Lung microvascular endothelial cell (primary cell): ENCODE measurements around the gene PTPRN2. TPM values are rescaled to one million over a fixed set of nuclear protein-coding genes. Genes with fewer than 3 reads are reported as not detected.

Experiments used
- DNase-seq, 2 donors: peaks; one replicate each; pipeline versions ENCODE4 v3.0.0 to v3.0.0-alpha.2; 2010; ENCODE audit warnings: low read depth in 2 of 2
- total RNA-seq: library from RNA; depleted of rRNA; stranded (reverse); fragments of >200 nt; gene quantifications from 2 replicates; pipeline ENCODE4 v1.2.1, GENCODE V29; 2014

Gene PTPRN2
- total RNA-seq, 1 donor from 2014 or later, result 4.6 TPM

DNA sequence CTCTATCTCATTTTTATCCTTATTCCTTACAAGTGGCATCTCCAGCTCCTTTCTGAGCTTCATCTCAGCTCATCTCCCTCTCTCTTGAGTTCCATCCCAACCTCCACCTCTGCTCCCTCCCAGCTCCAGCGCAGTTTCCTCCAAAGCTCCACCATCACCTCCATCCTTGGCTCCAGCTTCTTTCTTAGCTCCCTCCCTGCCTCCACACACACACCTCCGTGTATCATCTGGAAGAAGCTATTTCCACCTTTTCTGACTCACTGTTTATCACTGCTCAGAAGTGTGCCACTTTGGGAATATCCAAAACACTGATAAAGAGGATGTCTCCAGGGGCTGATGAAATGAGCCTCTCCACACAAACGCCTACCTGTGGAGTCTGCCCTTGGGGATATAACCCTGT is 481.4 kb downstream of the PTPRN2 start:
- DNase-seq, result no peak

DNA sequence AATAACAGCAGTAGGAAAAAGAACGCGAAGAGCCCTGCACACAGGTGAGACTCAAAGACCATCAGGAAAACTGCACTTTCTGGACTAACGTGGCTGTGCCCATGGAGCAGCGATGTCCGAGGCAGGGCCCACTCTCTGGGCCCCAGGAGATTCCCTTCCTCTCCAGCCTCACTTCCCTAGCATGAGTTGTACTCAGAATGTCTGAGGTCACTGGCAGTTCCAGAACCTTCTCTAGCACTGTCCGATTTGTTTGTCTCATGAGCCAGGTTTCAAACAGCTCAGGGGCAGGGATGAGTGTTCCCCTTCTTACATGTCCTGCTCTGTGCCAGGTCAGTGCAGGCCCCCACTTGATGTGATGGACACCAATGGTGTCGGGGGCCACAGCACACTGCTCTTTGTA is 484.2 kb downstream of the PTPRN2 start:
- DNase-seq, result no peak

DNA sequence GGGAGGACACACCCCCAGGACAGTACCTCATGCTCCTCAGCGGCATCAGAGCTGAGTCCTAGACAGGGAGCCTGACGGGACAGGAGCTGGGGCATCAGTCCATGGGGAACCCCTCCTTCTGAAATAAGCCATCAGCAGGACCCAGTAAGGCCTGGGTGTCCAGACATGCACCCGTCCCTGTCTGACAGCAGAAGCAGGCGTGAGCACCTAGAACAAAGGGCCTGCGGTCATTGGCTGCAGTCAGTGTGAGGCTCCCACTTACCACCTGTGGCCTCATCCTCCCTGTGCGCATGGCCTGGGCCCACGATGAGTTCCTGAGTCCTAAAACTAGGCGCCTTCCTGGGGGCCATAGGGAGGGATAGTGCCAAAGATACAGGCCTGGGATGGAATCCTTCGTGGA is 484.7 kb downstream of the PTPRN2 start:
- DNase-seq, result no peak

DNA sequence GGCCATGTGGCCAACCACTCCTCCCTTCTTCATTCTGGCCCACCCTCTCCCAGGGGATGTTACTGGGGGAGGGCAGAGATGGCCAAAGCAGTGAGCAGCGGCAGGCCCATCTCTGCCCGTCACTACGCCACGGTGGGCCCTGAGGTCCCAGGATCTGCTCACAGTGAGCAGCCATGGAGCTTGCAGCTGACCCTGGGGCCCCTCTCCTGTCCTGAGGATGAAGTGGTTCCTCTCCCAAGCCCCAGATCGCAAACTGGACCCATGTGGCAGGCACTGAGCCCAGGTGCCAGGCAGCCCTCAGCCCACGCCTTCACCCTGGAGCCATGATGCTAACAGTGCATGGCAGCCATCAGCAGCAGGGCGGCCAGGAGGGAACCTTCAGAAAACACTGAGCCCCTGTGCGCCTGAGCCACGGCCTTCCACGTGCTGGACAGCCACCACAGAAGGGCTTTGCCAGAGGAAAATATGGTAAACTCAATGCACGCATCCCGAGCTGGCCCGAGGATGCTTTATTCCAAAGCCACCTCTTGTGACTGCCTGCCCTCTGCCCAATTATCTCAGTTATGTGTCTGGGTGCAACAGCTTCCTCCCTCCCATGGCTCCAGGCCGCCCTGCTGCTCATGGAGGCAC is 485.7 kb downstream of the PTPRN2 start:
- no peak for DNase-seq

DNA sequence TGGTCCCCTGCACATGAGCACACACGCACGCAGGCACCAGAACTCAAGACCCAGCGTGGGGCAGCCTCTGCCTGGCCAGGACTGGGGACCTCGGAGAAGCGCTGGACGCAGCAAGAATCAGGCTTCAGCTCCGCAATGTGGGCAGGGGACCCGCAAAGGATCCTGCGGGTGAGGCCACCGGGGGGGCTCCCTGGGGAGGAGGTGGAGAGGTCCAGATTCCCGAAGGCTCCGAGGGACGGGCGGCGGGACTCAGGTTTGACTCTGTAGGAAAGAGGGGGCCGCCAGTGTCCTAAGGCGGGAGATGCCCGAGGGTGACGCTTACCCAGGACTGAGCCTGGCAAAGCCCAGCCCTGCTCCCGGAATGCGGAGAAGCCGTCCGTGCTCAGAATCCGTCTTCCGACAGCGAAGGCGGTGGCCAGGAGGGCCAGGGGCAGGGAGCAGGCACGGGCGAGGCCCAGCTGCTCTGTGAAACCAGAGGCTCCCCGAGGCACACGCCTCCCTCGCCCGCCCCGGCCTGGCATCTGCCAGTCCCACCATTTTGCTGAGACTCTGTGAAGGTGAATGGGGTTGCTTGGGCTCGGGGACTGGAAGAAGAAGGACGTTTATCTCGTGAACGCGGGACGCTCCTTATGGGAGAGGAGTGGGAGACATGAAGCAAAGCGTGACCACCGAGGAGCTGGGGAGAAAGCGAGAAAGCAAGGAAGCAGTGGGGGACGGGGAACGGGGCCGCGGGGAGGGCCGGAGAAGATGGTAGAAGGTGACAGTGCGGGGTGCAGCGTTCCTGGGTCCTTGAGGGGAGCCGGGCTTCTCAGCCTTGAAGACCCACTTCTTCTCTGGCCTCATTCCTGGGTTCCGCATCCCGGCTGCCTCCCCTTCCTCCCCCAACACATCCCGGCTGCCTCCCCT is 489.2 kb downstream of the PTPRN2 start:
- no peak for DNase-seq

DNA sequence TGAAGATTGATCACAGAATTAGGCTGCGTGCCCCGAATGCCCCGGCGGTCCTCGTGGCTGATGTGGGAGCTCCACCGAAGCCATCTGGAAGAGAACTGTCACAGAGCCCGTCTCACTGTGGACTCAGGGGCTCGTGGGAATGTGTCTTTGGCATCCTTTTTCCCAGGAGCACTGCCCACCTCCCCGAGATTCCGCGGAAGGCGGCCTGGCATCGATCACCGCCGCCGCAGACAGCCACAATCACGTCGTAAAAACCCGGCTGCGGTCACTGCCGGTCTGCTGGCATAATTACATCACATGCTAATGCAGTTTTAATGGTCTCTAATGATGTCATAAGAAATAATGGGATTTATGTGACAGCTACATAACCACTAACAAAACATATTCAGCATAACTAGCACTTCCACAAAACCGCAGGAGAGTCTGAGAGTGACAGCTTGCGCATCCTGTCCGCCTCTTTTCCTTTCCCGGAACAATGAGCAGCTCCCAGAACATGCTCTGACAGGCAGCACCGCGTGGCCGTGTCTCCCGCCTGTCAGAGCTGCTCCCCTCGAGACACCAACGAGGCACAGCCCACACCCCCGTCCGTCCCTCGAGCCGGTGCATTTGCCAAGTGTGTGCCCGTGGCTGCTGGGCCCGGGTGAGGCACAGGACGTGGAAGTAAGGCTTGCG is 490.0 kb downstream of the PTPRN2 start:
- no peak for DNase-seq

DNA sequence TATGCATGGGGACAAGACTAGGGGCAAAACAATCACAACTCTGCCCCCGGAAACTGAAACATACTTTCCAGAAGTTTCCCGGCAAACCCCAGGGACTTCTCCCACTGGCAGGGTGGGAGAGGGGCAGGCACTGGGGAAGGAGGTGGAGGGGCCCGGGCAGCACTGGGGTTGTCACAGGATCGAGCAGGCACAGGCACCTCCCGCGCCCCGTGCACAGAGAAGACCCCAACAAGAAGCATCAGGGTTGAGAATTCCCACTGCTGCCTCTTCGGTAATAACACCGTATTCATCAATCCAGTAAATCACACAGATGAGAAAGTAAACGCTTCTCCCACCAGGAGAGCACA is 490.5 kb downstream of the PTPRN2 start:
- DNase-seq, result no peak

DNA sequence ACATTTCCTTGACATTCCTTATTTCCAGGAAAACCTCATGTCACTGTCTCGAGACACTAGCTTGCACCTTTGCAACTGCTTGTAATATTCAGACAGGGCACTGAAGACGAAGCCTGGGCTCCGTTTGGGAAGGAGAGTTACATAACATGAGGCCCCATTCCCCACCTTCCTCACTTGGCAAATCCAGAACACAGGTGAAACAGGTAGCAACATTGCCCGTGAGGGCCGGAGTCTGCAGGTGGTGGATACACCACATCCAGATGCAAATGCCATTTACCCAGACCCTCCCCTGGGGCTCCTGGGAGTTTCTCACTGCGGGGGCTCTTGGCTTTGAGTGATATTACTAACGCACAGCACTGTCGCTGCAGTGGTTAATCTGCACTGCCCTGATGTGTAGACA is 491.0 kb downstream of the PTPRN2 start:
- no peak for DNase-seq

DNA sequence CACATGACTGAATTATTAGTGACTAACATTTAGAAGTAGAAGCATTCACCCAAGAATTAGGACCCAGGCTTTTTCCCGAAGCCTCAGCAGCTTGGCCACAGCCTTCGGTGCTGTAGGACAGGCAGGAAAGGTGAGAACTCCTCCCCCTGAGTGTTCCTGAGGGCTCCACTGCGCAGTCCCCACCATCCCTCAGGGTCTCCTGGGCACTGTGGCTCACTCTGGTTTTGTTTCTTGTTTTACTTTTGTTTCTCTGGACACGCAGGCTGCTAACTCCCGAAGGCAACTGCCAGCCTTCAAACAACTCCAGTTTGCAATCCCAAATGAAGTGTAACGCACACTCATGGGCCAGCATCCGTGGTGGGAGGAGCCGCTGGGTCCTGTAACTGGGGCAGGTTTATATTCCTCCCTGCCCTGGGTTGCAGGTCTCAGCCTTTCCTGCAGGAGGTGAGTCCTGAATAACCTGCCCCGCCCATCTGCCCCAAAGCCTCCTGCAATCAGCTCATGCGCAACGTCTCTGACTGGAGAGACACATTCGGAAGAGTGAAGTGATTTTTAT is 492.9 kb downstream of the PTPRN2 start:
- DNase-seq, result no peak

DNA sequence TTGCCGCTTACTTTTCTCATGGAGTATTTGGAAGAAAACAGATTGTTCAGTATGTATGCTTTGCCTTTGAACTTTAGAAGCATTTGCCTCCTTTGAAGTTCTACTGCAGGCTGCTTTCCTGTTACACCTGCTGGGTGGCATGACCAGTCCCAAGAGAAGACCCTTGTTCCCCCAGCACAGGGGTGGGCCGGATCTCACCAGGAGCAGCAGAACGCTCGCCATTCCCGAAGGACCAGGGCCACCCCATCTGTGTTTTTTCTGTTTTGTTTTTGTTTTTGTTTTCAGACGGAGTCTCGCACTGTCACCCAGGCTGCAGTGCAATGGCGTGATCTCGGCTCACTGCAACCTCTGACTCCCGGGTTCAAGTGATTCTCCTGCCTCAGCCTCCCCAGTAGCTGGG is 493.6 kb downstream of the PTPRN2 start:
- DNase-seq, result no peak

DNA sequence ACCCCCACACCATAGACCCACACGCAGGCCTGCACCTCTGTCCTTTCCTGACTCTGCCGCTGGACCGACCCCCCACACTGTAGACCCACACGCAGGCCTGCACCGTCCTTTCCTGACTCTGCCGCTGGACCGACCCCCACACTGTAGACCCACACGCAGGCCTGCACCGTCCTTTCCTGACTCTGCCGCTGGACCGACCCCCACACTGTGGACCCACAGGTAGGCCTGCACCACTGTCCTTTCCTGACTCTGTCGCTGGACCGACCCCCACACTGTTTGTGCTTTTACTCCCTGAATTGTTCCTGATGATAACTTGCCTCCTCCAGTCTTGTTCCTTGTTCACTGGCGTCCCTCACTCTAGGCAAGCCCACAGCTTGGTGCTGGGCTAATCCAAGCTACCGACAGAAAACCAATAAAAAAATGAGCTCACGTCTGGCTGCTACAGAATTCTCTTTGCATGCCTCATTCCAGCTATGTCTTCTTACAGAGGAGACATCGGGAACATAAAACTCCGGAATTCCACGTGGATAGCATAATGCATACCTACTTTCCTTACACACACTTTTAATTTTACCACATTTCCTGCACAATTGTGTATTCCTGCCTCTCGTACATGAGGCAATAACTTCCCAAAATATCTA is 494.3 kb downstream of the PTPRN2 start:
- no peak for DNase-seq

DNA sequence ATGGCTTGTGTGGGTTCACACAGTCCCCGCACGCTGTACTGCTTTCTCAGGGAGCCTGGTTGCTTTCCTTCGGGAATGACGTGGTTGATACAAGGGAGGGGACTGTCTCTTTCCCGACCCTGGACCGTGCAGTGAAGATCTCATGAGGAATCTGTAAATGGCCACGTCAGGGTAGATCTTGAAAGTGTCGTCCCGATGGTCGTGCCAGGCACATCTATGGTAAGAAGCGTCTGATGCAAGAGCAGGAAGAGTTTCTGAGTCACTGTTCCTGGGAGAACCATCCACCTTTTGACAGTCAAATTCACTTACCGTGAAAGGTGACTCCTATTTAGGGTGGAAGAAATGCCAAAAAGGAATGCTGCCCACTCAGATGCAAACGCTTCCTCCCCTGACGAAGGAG is 500.4 kb downstream of the PTPRN2 start:
- no peak for DNase-seq

DNA sequence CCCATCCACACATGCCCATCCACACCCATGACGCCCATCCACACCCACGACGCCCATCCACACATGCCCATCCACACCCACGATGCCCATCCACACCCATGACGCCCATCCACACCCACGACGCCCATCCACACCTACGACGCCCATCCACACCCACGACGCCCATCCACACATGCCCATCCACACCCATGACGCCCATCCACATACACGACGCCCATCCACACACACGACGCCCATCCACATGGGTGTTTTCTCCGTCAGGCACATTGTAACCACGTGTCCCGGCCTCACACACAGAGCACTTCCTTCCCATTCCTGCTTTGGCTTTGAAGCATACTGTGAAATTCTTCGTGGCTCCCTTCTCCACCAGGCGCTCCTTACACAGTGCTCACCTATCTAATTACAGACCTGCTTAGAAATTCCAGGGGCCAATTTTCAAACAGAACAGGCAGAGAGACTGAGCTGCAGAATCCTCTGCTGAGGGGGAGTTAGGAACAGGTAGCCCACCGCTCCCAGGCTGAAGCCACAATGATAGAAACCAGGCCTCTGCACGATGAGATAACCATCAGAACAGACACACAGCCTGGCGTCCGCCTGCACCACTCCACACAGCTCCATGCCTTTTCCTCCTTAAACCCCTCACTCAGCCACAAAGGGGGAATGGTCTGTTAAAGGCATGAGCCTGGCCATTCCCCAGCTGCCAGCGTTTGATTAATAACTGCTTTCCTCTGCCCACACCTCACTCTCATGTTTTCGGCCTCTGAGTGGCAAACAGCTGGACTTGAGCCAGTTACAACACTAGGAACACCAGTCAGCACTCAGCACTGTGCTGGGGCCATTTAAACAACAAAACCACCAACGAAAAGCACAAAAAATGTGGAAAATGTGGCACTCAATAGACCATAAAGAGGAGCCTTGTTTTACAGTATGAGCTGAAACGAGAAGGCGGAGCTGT is 501.6 kb downstream of the PTPRN2 start:
- no peak for DNase-seq

DNA sequence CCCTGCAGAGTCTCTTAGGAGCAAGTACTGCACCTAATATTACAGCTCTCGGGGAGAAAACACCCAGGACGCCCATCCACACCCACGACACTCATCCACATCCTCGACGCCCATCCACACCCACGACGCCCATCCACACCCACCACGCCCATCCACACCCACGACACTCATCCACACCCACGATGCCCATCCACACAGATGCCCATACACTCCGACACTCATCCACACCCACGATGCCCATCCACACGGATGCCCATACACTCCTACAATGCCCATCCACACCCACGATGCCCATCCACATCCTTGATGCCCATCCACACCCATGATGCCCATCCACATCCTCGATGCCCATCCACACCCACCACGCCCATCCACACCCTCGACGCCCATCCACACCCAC is 503.1 kb downstream of the PTPRN2 start:
- DNase-seq, result no peak

DNA sequence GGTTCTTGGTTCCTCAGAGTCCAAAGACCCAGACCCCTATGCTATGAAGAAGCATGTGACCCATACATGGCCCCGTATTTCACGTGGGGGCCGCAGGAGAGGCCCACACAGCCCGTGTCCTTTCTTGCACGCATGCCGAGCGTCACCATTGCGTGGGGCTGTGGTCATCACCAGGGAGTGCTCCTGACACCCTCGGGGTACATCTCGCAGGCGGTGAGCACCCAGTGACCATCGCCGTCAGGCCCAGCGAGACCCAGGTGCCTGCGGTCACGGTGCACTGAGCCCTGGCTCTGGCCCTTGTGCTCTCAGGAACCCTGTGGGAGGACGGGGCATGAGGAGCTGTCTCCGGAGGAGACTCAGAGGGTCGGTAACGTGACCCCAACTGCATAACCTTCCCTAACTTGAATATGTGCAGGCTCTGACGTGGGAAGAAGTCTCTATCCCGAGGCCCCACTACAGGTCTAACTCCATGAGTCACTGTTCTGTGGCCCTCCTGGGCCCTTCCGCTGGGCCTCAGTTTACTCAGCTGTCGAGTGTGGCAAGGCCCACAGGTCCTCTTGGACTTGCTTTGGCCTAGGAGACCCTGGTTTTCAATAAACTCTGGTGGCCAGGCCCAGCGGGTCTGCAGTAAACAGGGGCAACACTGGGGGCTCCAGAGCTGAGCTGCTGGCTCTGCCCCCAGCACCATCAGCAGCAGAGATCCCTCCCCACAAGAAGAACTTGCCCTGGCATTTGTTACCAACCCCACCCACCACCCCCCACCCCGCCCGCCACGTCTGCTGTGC is 503.9 kb downstream of the PTPRN2 start:
- no peak for DNase-seq

DNA sequence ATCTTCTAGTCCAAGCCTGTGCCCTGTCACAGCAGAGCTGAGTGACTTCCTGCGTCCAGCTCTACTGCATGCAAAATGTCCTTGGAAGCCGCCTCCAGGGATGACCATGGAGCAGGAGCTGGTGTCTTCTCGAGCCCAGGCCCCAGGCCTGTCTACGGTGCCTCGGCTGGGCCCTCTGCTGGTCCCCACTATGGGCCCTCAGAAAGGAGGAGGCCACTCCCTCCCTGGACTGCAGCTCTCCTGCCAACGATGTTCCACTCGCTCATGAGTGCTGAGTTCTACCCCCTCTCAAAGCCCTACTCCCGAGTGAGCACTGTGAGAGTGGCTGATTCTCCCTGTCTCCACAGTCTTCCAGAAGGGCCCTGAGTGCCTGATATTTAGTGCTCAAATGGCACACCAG is 504.9 kb downstream of the PTPRN2 start:
- no peak for DNase-seq

DNA sequence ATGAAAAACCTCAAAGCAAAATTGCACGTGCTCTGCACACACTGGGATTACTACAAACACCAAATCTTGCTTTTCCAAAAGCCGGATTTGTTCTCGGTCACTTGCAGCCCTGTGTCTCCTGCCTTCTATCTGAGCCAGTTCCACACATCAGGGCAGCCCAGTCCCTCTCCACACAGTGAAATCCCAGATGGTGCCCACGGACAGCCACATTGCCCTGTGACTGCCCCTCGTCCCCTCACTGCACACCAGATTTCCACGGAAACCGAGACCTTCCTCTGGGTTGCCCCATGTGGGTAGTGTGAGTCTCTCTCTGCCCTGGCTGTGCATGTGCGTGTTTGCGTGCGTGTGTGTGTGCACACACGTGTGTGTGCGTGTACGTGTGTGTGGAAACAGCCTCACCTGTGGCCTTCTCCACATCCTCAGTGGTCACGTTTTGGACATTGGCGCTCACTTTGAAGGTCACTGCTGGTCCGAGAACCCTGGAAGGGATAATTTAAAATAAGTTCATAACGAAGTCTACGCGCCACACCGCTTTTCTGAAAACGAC is 506.7 kb downstream of the PTPRN2 start:
- no peak for DNase-seq

DNA sequence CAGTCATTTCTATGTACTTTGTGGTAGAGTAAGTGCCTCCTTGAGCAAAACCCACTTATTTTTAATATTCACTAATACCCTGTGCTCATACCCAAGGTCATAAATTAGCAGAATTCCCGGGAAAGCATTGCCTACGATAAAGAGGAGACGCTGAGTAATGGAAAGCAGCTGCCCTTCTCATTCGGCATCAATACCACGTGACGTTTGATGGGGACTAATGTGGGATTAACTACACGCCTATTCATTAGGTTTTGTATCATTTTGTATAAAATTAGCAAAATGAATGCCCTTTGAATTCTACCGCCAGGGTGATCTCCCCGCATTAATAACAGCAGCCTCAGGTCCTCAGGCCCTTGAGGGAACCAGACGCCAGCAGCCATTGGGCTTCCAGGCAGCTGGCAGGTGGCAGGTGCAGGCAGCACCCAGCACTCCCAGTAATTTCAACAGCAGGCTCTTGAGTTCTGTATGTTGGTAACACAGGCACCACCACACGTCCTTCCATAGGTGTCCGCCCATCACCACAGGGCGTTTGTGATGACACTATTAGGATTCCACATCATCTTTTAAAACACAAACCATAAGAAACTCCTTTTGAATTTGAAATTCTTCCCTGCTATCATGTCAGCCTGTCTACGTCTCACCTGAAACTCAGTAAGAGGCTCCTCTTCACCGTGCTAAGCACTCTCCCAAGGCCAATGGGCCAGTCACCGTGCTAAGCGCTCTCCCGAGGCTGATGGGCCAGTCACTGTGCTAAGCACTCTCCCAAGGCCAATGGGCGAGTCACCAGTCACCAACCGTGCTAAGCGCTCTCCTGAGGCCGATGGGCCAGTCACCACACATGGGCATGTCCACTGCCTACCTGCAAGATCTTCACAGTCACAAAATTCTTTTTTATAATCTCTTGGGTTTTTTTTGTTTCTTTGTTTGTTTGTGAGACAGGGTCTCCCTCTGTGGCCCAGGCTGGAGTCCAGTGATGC is 509.4 kb downstream of the PTPRN2 start:
- DNase-seq, result no peak
